WERI-Rb-1 (cell line): Measurements from ENCODE around the gene NTN1.

Source experiments
- DNase-seq: peaks from one replicate; pipeline ENCODE4 v3.0.0-alpha.2; 2020
- H3K27ac ChIP-seq: fragments of 250-450 bp; sonication (Bioruptor Pico); 2 replicates; pipeline ENCODE4 v1.5.1; 2020; ENCODE audit warnings: mild to moderate bottlenecking, moderate library complexity
- H3K27me3 ChIP-seq: fragments of 250-450 bp; sonication (Bioruptor Pico); 2 replicates; pipeline ENCODE4 v1.5.1; 2021; ENCODE audit warnings: mild to moderate bottlenecking, low read depth, moderate library complexity; ENCODE audit not compliant: insufficient read depth, severe bottlenecking
- H3K36me3 ChIP-seq: fragments of 250-450 bp; sonication (Bioruptor Pico); 2 replicates; pipeline ENCODE4 v1.5.1; 2020; ENCODE audit warnings: mild to moderate bottlenecking, moderate library complexity
- H3K4me3 ChIP-seq: 2 replicates; pipeline ENCODE4 v1.5.1; 2011; ENCODE audit warnings: low read depth, mild to moderate bottlenecking, control low read depth, low read length
- H3K9me3 ChIP-seq: fragments of 250-450 bp; sonication (Bioruptor Pico); 2 replicates; pipeline ENCODE4 v1.5.1; 2021; ENCODE audit warnings: mild to moderate bottlenecking, moderate library complexity; ENCODE audit not compliant: severe bottlenecking
- TF ChIP-seq, protein P1 (sequence below): IDR thresholded peaks from 2 replicates; pipeline ENCODE4 v1.5.1; 2011; ENCODE audit warnings: low read depth, mild to moderate bottlenecking, control low read depth, inconsistent platforms, low read length

The NTN1 gene

DNA sequence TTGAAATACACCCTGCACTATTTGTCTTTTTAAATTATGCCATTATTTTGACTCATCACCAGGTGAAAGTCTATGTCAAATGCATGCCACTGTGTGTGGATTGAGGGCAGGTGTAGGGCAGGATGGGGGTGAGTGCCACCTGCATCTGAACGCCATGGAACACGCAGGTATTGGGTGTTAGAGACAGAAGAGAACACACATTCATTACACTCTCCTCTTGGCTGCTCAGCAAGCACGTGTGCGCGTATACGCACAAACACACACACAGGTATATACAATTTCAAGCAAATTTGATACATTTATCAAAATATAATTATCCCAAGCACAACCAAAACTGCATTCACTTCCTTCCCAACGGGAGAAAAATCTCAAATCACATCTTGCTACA, 268.9 kb downstream of the NTN1 start:
- no peak overlapping the region for H3K27ac ChIP-seq
- no peaks in the 10 kb centered on the region for H3K36me3 ChIP-seq
- no peak for DNase-seq
- H3K4me3 ChIP-seq = no peak overlapping the region
- H3K9me3 ChIP-seq = no peaks in the 10 kb centered on the region
- no peaks in the 10 kb centered on the region for H3K27me3 ChIP-seq
- TF ChIP-seq, protein P1, sequence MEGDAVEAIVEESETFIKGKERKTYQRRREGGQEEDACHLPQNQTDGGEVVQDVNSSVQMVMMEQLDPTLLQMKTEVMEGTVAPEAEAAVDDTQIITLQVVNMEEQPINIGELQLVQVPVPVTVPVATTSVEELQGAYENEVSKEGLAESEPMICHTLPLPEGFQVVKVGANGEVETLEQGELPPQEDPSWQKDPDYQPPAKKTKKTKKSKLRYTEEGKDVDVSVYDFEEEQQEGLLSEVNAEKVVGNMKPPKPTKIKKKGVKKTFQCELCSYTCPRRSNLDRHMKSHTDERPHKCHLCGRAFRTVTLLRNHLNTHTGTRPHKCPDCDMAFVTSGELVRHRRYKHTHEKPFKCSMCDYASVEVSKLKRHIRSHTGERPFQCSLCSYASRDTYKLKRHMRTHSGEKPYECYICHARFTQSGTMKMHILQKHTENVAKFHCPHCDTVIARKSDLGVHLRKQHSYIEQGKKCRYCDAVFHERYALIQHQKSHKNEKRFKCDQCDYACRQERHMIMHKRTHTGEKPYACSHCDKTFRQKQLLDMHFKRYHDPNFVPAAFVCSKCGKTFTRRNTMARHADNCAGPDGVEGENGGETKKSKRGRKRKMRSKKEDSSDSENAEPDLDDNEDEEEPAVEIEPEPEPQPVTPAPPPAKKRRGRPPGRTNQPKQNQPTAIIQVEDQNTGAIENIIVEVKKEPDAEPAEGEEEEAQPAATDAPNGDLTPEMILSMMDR = no peak

DNA sequence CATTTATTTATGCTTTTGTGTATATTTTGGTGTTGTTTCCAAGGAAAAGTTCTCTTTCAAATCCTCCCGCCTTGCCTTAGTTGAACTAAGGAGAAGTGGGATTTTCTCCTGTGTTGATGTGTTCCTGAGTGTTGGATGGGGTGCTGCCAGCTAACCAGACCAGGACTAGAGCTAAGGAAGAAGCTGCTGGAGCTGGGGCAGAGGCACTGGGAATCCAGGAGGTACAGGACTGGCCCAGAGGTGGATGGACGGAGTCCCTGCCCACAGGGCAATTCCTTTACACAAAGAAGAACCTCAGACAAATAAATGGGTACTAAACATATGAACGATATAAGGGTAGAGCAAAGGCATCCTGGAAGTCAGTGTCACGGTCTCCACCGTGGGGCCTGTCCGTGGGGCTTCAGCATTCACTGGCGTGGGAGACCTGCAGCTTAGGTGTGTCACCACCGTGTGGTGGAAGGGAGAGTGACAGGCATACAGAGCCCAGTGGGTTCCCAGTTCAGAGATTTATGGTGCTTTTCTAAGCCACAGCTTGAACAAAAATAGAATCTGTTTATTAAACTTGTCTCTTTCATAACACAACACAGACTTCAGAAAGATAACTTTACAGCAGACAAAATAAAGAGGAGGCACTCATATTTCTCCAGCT, 270.7 kb downstream of the NTN1 start:
- Histone ChIP-seq H3K4me3 (no peak overlapping the region), H3K27ac (no peak overlapping the region), H3K9me3 (no peaks in the 10 kb centered on the region), H3K27me3 (no peaks in the 10 kb centered on the region), H3K36me3 (no peaks in the 10 kb centered on the region)
- TF ChIP-seq, protein P1 = peak; percentile 87
- peak; percentile 62 for DNase-seq

DNA sequence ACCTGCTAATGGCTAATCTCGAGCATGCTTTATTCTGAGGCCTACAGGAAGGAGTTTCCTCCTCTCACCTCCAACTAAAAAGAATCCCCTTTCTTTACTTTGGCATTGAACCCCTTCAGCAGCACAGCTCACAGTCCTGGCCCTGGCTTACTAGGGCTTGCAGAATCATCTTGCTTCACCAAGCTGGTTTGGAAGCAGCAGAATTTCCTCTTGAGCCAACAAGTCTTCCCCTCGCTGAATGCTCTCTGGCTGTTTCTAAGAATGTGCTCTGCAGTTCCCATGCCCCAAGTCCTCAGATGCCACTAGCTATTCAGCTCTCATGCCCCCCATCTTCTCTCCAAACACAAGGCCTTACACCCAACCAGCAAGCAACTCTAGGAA, 271.2 kb downstream of the NTN1 start:
- Histone ChIP-seq H3K27me3 (no peaks in the 10 kb centered on the region), H3K4me3 (no peak overlapping the region), H3K36me3 (no peaks in the 10 kb centered on the region), H3K27ac (no peak overlapping the region), H3K9me3 (no peaks in the 10 kb centered on the region)
- TF ChIP-seq, protein P1 = no peak
- DNase-seq = no peak
